Upper lobe of left lung (tissue), 4 donors: ENCODE results near the gene TBC1D17.

Experiments
- EP300 ChIP-seq, 4 donors: sonication (generic); formaldehyde crosslinking; IDR thresholded peaks; one replicate each; pipeline ENCODE4 v1.5.1; 2017; ENCODE audit warnings: antibody characterized with exemption in 4 of 4, control low read depth in 2 of 4
- POLR2A ChIP-seq, 4 donors: fragments of 450-650 bp; IDR thresholded peaks; one replicate each; pipeline ENCODE4 v1.5.1; 2016 to 2017; ENCODE audit warnings: antibody characterized with exemption in 4 of 4, mild to moderate bottlenecking in 2 of 4
- POLR2AphosphoS5 ChIP-seq, 2 donors: sonication (generic); formaldehyde crosslinking; IDR thresholded peaks; one replicate each; pipeline ENCODE4 v1.5.1; 2017; ENCODE audit warnings: antibody characterized with exemption in 2 of 2
- TF ChIP-seq, protein P1 (sequence below), 6 experiments: fragments of 450-650 bp in 4 of 6; fragments of 200-600 bp in 2 of 6; sonication (generic) in 2 of 6; IDR thresholded peaks; one replicate each; pipeline ENCODE4 v1.5.1; 2016 to 2019; ENCODE audit warnings: antibody characterized with exemption in 6 of 6

- TF ChIP-seq POLR2A (IDR thresholded peaks at IDR 0.05) = no peak
- TF ChIP-seq, protein P1, sequence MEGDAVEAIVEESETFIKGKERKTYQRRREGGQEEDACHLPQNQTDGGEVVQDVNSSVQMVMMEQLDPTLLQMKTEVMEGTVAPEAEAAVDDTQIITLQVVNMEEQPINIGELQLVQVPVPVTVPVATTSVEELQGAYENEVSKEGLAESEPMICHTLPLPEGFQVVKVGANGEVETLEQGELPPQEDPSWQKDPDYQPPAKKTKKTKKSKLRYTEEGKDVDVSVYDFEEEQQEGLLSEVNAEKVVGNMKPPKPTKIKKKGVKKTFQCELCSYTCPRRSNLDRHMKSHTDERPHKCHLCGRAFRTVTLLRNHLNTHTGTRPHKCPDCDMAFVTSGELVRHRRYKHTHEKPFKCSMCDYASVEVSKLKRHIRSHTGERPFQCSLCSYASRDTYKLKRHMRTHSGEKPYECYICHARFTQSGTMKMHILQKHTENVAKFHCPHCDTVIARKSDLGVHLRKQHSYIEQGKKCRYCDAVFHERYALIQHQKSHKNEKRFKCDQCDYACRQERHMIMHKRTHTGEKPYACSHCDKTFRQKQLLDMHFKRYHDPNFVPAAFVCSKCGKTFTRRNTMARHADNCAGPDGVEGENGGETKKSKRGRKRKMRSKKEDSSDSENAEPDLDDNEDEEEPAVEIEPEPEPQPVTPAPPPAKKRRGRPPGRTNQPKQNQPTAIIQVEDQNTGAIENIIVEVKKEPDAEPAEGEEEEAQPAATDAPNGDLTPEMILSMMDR (IDR thresholded peaks at IDR 0.05) = no peak
- no peak for TF ChIP-seq EP300 (IDR thresholded peaks at IDR 0.05)
- no peak for TF ChIP-seq POLR2AphosphoS5 (IDR thresholded peaks at IDR 0.05)
Measured at GRCh38 chr19:49850221-49850486, 27.3 kb upstream of the TBC1D17 start.
